ENCODE data around the gene DPYSL5. TPM values are rescaled to one million over a fixed set of nuclear protein-coding genes. Genes with fewer than 3 reads are reported as not detected.
A peak's percentile ranks its signal among the peaks of the same experiment; 100 is the strongest.

DPYSL5 gene
- total and polyA plus RNA-seq, 9 of the 15 experiments (the other 6 are each of a cell fraction or from before 2014, with no cell fraction given) = 0.06 TPM; not detected in 8

GRCh38 chr2:26982102-26982742 lies 134.3 kb downstream of the DPYSL5 start:
- H3K9me1 ChIP-seq (ENCODE audit: control insufficient read depth, insufficient read depth, low read length) = no peaks in the 10 kb centered on the region
- H3K36me3 ChIP-seq (ENCODE audit: control insufficient read depth, insufficient read depth, low read length) = peaks cover 30% of the 10 kb centered on the region
- H3K27me3 ChIP-seq (ENCODE audit: control insufficient read depth in 2 of 2, insufficient read depth in 2 of 2, low read length in 2 of 2) = no peaks in the 10 kb centered on the region
- no peak overlapping the region for H3K9ac ChIP-seq (ENCODE audit: insufficient read depth in 1 of 2, low read depth in 2 of 2, low read length in 2 of 2)
- WGBS (ENCODE audit: insufficient coverage, low coverage, missing lambda C conversion rate) = 8% methylated on average over 2 of the region's 2 CpGs
- no peaks in the 10 kb centered on the region for H3K9me3 ChIP-seq (replicated peaks; ENCODE audit: control insufficient read depth, insufficient read depth, low read depth, low read length)
- H3K27ac ChIP-seq (ENCODE audit: extremely low read depth, low read depth, low read length) = peak overlapping the region; percentile 29; the same call in 2 of the 3 replicates
- H2AFZ ChIP-seq (ENCODE audit: low read depth, low read length) = 0 out of 2 replicates have a peak overlapping the region, but pooled peaks have one; percentile 10
- no TSS peak for BruUV-seq (replicated peaks)
- peaks cover 69% of the 10 kb centered on the region for H3K79me2 ChIP-seq (ENCODE audit: control insufficient read depth, insufficient read depth, low read length)
- intact Hi-C loops (cut with micrococcal nuclease) (no loop called here), in situ Hi-C loops (cut with MboI) (no loop called here)
- peaks cover 25% of the 10 kb centered on the region for H4K20me1 ChIP-seq (replicated peaks; ENCODE audit: control insufficient read depth, insufficient read depth, low read length)
- peak; percentile 53 to 78 (median 66) for DNase-seq (ENCODE audit: extremely low read depth in 1 of 4, low spot score in 3 of 4)
- CTCF ChIA-PET (ENCODE audit: low intra/inter-chr PET ratio) = no interaction called here
- H3K4me2 ChIP-seq (ENCODE audit: insufficient read depth, low read length) = no peak overlapping the region
- no peak overlapping the region for H3K4me3 ChIP-seq
- H3K4me1 ChIP-seq (replicated peaks in 1 of 2; ENCODE audit: control insufficient read depth in 2 of 2, insufficient read depth in 2 of 2, low read length in 2 of 2) = peaks cover 9 to 39% of the 10 kb centered on the region in 2 experiments
- peak; percentile 94 for FAIRE-seq
- POLR2A ChIA-PET = interaction anchor here (0.6 to 1.8 kb wide), 11 partner anchors 8 to 119 kb away, joined by 3 to 13 read pairs (median 4); no protein-coding TSS in a partner anchor
- ATAC-seq = peak; percentile 95
- TF ChIP-seq ZBTB11 (CRISPR knock-in tag; IDR thresholded peaks at IDR 0.05) (no peak), CBFA2T2 (conservative IDR thresholded peaks at IDR 0.05) (no peak), NFIC (IDR thresholded peaks at IDR 0.05) (peak; percentile 89), FOXK2 (conservative IDR thresholded peaks at IDR 0.05 in 1 of 2, IDR thresholded peaks at IDR 0.05 in 1 of 2; ENCODE audit: low read depth in 2 of 2) (peak in 1 of 2 experiments; percentile 22; a peak in 1 of 4 replicates), CTCF (IDR thresholded peaks at IDR 0.05 in 2 of 3, conservative IDR thresholded peaks at IDR 0.05 in 1 of 3; ENCODE audit: insufficient read depth in 2 of 3, low read depth in 1 of 3, low read length in 3 of 3) (peak; percentile 30 to 50 (median 46); a peak in 5 of 6 replicates), YY1 (IDR thresholded peaks at IDR 0.05; ENCODE audit: borderline replicate concordance in 1 of 3, control insufficient read depth in 1 of 3, extremely low read depth in 1 of 3, insufficient read depth in 3 of 3, insufficient read length in 1 of 3, insufficient replicate concordance in 2 of 3, low read depth in 1 of 3, low read length in 2 of 3) (peak in 1 of 3 experiments; percentile 52), ELK3 (CRISPR knock-in tag; IDR thresholded peaks at IDR 0.05) (no peak), PRDM10 (IDR thresholded peaks at IDR 0.05; ENCODE audit: partially characterized antibody) (no peak)

Measured in K562 (cell line).